ENCODE results near the gene SLC12A7.

SLC12A7 gene

DNA sequence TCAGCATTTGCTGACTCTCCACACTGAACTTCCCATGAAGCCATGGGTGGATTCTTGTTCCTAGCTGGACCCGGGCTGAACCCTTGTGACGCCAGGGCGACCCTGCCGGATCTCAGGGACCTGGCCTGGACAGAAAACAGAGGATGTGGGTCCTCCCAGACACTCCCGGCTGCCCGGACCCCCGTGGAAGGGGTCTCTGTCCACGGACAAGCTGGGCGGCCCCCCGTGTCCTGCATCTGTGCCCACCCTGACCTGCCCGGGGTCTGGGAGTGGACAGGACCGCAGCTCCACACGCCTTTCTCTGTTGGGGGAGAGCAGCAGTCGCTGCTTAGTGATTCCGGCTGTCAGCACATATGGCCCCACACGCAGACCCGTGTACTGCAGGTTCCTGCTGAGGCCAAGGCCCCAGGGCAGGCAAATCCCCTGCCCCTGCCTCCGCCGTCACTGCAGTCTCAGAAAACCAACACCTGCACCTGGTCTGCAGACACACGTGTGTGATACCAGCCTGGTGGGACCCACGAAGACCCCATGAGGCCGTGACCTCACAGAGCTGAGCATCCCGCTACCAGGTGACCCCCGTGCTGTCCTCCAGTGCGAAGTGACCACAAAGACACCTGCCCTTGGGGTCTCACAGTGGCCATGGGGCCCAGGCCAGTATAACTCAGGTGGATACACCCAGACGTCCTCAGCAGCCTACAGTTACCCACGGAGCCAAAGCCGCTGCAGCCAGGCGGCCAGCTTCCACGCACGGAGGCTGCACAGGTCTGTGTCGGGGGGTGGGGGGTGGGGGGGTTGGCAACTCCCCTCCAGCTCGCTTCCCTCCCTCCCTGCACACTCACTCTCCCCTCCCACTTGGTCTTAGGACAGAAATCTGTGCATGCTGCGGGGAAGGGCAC is 52.6 kb downstream of the SLC12A7 start:
- no peak for DNase-seq

GRCh38 chr5:1058083-1058945 is 53.5 kb downstream of the SLC12A7 start:
- DNase-seq: no peak

DNA sequence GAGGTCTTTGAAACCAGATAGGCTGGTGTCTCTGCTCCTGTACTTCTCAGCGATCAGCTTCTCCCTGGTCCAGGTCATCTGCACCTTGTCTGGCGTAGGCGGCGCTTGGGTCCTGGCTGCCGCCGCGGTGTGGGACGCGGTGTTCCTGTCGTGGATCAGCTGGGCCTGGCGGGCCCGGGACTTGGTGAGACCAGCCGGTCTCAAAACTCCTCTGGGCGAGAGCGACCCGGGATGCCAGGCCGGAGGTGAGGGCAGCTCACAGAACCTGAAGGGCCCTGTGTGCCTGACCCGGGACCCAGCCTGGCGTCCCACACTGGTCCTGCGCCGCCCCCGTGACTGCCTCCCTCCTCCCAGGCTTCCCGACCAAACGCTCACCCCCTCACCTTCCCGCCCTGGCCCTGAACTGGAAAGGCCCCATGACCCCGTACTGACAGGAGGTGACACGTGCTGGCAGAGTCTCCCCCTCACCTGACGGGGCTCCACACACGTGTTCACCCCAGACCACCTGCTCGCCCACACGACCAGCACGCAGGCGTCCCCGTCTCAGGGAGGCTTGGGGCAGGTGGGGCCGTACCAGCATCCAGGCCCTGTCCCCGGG is 54.3 kb downstream of the SLC12A7 start:
- DNase-seq: no peak

DNA sequence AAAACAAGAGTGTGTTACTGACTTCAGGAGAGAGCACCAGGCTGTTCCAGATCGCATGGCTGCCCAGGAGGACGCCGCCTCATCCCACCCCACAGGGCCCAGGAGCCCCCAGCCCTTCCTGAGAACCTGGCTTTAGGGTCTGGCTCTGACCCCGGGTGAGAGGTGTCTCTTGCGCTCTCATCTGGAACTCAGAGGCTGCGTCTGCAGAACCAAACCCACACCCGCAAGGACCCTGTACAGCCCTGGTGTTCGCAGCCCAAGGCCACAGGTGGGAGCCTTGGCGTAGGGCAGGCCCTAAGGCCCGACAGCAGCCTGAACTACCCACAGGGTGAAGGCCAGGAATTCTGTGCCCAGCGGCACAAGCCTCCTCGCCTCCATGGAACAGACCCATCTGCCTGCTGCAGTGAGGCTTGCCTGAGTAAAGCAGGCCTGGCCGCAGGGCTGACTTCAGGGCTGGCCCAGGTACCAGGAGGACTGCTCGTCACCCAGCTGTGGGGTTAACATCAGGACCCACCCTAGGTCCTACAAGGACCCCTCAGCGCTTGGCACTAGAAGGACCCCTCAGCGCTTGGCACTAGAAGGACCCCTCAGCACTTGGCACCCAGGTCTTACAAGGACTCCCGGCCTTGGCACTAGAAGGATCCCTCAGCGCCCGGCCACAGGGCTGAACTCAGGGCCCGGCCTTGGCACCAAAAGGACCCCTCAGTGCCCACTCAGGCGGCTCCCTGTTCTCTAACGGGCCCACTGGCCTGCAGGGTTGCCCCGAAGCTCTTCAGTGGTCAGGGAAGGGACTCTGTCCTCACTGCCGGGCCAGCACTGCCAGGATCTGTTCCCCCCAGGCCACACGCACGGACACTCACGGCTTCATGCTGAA is 55.0 kb downstream of the SLC12A7 start:
- DNase-seq: no peak

- no peak for DNase-seq
Measured at GRCh38 chr5:1055896-1056610, 55.8 kb downstream of the SLC12A7 start.

- DNase-seq: no peak
Measured at GRCh38 chr5:1054799-1055775, 56.8 kb downstream of the SLC12A7 start.

DNA sequence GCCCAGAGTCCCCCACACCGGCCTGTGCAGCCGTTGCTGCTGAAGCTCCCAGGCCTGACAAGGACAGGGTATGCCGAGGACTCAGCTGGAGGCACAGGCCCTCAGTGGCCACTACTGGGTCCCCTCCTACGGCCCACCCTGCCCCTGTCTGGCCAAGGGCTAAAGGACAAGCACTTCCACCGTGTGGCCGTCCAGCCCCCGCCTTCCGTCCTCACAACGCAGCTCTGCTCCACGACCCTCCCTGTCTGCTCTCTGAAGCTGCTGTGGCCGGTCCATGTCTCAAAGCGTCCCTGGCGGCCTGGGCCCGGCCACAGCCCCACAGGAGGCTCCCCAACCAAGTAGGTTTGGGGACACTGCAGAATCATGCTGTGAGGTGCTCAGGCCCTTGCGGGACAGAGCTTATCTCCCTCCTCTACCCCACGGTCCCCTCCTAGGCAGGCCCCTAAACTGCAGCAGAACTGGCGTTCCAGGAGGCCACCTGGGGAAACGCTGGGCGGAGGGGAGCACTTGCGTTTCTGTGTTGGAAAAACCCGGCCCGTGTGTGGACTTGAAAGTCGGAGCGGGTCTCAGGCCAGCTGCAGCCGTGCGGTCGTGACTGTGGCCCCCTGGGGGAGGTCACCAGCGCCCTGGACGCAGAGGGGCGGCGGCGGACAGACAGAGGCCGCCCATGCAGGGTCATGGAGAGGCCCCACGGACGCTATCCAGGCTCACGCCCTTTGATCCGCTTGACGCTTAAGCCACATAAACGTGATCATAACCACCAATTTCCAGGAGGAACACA is 57.7 kb downstream of the SLC12A7 start:
- no peak for DNase-seq

GRCh38 chr5:1053391-1054017 is 58.4 kb downstream of the SLC12A7 start:
- DNase-seq: no peak

GRCh38 chr5:1052641-1053390 is 59.0 kb downstream of the SLC12A7 start:
- no peak for DNase-seq

- DNase-seq: no peak
Measured at GRCh38 chr5:1052076-1052475, 59.8 kb downstream of the SLC12A7 start.

GRCh38 chr5:1051366-1051720 is 60.5 kb downstream of the SLC12A7 start:
- DNase-seq: no peak

- DNase-seq: no peak
Measured at GRCh38 chr5:1050423-1051365, 61.2 kb downstream of the SLC12A7 start.

DNA sequence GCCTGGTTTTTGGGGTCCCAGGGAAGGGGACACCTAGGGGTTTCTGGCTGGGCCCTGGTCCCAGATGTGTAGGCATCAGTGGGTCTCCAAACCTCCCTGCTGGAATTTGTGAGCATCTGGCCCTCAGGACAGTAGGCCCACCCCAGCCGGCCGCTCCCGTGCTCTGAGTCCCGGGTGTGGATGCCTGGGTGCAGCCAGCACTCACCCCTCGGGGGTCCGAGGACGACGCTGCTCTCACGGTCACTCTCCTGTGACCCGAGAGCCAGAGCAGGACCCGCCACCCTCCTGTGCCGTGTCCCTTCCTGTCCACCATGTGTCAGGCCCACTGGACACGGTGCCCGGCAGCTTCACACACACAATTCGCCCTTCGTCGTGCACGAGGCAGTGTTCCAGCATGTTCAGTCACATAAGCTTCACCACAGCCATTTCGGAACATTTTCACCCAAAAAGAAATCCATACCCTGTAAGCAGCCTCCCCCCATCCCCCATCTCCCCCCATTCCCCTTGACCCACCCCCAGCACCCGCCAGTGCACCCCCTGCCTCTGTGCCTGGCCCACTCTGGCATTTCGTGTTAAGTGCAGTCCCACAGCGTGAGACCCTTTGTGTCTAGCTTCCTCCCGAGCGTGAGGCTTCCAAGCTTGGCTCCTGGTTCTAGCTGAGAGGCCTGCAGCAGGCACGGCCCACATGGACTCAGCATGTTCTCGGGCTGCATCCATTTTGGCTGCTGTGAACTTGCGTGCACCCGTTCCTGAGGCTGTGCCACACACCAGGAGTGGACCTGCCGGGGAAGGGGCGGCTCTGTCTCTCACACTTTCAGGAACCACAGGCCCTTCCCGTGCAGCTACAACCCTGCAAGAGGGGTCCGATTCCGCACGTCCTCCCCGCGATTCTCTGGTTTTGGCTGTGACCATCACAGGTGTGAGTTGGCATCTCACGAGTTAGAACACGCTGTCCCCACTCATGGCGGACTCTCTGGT is 62.7 kb downstream of the SLC12A7 start:
- DNase-seq: no peak

GRCh38 chr5:1048162-1048721 is 63.6 kb downstream of the SLC12A7 start:
- DNase-seq: no peak

- no peak for DNase-seq
Measured at GRCh38 chr5:1047332-1047965, 64.4 kb downstream of the SLC12A7 start.

All from activated CD4-positive, alpha-beta T cell treated with anti-CD3 and anti-CD28 coated beads, Interleukin-2, amount 50 U/mL, for 48 hours (primary cell).